SJSA1 (cell line): ENCODE measurements around the gene ATG7. TPM values are rescaled to one million over a fixed set of nuclear protein-coding genes. Genes with fewer than 3 reads are reported as not detected.
"Not testable (repeated sequence)": the region's sequence is repeated elsewhere in the genome, so short reads cannot be mapped to it uniquely, and the experiment has no call there.

Source experiments
- DNase-seq, 2 experiments: peaks; one replicate each; pipeline ENCODE4 v3.0.0-alpha.2; 2015 to 2020; ENCODE audit warnings: low spot score in 2 of 2, low read depth in 1 of 2
- H3K27ac ChIP-seq: fragments of 250-450 bp; sonication (Bioruptor Pico); 2 replicates; pipeline ENCODE4 v1.5.1; 2020; ENCODE audit warnings: mild to moderate bottlenecking, moderate library complexity
- H3K27me3 ChIP-seq: fragments of 250-450 bp; sonication (Bioruptor Pico); replicated peaks from 2 replicates; pipeline ENCODE4 v1.5.1; 2020; ENCODE audit warnings: mild to moderate bottlenecking, moderate library complexity
- H3K36me3 ChIP-seq: fragments of 250-450 bp; sonication (Bioruptor Pico); 2 replicates; pipeline ENCODE4 v1.5.1; 2020; ENCODE audit warnings: mild to moderate bottlenecking
- H3K4me1 ChIP-seq: fragments of 250-450 bp; sonication (Bioruptor Pico); replicated peaks from 2 replicates; pipeline ENCODE4 v1.6.1; 2021; ENCODE audit warnings: mild to moderate bottlenecking
- H3K4me3 ChIP-seq: fragments of 250-450 bp; sonication (Bioruptor Pico); 2 replicates; pipeline ENCODE4 v1.5.1; 2020; ENCODE audit warnings: mild to moderate bottlenecking
- H3K9me3 ChIP-seq: fragments of 250-450 bp; sonication (Bioruptor Pico); replicated peaks from 2 replicates; pipeline ENCODE4 v1.5.1; 2020; ENCODE audit warnings: mild to moderate bottlenecking
- total RNA-seq: library from RNA; depleted of rRNA; stranded (reverse); fragments of >200 nt; shearing (Covaris generic); gene quantifications from 2 replicates; pipeline ENCODE4 v1.2.3, GENCODE V29; 2014

The ATG7 gene
- total RNA-seq, 1 experiment from 2014 or later: 45.2 TPM

DNA sequence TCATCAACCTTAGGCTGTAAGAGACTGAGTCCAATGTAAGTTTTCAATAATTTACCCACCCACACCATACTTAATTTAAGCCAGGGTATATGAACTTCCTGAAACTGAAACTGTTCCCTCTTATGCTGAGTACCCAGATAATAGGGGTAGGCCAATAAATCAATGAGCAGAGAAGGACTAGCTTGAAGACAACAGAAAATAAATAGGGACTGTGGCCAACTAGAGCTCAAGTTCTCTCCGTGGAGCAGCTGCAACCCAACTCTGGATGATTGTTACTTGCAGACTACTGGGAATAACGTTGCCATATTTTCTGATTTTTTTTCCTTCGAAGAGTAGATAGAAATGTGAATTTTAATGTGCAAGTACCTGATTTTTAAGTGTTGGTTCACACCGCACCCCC is 128.0 kb downstream of the ATG7 start:
- Histone ChIP-seq H3K4me3 (no peak overlapping the region), H3K27me3 (no peaks in the 10 kb centered on the region), H3K4me1 (no peaks in the 10 kb centered on the region), H3K27ac (no peak overlapping the region), H3K9me3 (no peaks in the 10 kb centered on the region), H3K36me3 (no peaks in the 10 kb centered on the region)
- DNase-seq: no peak

DNA sequence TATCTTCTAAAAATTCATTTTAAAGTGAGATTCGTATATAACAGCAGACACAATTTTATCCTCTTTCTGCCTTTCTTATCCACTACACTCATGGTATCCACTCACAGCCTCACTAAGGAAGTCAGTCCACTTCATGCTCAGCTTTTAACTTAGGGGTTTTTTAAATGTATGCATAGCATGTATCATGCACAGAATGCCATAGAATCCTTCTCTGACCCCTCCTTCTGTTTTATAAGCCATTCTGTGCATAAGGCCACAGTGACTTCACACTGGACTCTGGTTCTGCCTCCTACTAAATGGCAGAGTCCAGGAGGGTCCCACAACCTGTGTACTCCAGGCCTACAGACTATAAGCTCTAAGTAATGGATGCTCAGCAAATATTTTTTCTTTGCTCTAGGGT is 129.2 kb downstream of the ATG7 start:
- DNase-seq: no peak
- peaks cover 1% of the 10 kb centered on the region for H3K36me3 ChIP-seq
- no peak overlapping the region for H3K27ac ChIP-seq
- H3K27me3 ChIP-seq: no peaks in the 10 kb centered on the region
- no peaks in the 10 kb centered on the region for H3K4me1 ChIP-seq
- no peaks in the 10 kb centered on the region for H3K9me3 ChIP-seq
- no peak overlapping the region for H3K4me3 ChIP-seq

DNA sequence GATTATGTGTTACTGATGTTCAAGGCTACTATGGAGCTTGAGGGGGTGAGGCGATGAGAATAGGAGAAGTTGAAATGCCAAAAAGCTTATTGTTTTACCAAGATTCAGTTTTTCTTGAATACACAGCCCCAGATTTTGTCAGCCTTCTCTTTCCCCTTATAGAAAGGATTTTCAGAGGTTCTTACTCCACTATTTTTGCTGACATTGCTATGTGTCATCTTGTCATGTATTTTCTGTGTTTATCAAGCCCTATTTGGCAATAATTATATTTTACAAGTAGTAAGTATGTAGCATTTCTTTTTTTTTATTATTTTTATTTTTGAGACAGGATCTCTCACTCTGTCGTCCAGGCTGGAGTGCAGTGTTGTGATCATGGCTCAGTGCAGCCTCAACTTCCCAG is 133.1 kb downstream of the ATG7 start:
- Histone ChIP-seq H3K27me3 (no peaks in the 10 kb centered on the region), H3K4me3 (no peak overlapping the region), H3K4me1 (no peaks in the 10 kb centered on the region), H3K9me3 (peaks cover 4% of the 10 kb centered on the region; the same call in 1 of the 2 replicates), H3K36me3 (peaks cover 9% of the 10 kb centered on the region), H3K27ac (no peak overlapping the region)
- no peak for DNase-seq

DNA sequence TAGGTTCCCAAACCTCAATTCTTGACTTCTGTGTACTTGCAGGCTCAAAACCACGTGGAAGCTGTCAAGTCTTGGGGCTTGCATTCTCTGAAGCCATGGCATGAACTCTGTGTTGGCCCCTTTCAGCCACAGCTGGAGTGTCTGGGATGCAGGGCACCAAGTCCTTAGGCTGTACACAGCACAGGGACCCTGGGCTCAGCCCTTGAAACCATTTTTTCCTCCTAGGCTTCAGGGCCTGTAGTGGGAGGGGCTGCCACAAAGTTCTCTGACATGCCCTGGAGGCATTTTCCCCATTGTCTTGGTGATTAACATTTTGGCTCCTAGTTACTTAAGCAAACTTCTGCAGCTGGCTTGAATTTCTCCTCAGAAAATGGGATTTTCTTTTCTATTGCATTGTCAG is 135.4 kb downstream of the ATG7 start:
- Histone ChIP-seq H3K27me3 (no peaks in the 10 kb centered on the region), H3K36me3 (peaks cover 9% of the 10 kb centered on the region), H3K4me1 (no peaks in the 10 kb centered on the region), H3K27ac (no peak overlapping the region), H3K4me3 (no peak overlapping the region), H3K9me3 (peaks cover 4% of the 10 kb centered on the region; the same call in 1 of the 2 replicates)
- DNase-seq: no peak

DNA sequence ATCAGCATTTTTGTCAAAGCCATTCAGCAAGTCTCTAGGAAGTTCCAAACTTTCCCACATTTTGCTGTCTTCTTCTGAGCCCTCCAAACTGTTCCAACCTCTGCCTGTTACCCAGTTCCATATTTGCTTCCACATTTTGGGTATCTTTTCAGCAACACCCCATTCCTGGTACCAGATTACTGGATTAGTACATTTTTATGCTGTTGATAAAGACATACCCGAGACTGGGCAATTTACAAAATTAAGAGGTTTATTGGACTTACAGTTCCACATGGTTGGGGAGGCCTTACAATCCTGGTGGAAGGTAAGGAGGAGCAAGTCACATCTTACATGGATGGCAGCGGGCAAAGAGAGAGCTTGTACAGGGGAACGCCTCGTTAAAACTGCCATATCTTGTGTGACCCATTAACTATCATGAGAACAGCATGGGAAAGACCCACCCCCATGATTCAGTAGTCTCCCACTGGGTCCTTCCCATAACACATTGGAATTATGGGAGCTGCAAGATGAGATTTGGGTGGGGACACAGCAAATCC is 136.2 kb downstream of the ATG7 start:
- not testable (repeated sequence) for H3K4me3 ChIP-seq, H3K36me3 ChIP-seq, H3K4me1 ChIP-seq, H3K9me3 ChIP-seq, H3K27ac ChIP-seq, H3K27me3 ChIP-seq, DNase-seq

DNA sequence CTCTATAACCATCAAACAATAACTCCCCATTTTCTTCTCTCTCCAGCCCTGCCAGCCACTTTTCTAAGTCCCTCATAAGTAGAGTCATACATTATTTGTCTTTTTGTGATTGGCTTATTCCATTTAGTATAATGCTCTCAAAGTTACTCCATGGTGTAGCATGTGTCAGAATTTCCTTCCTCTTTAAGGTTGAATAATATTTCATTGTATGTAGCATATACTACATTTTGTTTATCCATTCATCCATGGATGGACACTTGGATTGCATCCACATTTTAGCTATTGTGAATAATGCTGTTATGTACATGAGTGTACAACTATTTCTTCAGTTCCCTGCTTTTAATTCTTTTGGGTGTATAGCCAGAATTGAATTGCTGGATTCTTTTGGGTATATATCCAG is 138.4 kb downstream of the ATG7 start:
- no peaks in the 10 kb centered on the region for H3K4me1 ChIP-seq
- H3K27ac ChIP-seq: no peak overlapping the region
- H3K4me3 ChIP-seq: no peak overlapping the region
- H3K36me3 ChIP-seq: peaks cover 9% of the 10 kb centered on the region
- peaks cover 4% of the 10 kb centered on the region; the same call in 1 of the 2 replicates for H3K9me3 ChIP-seq
- H3K27me3 ChIP-seq: no peaks in the 10 kb centered on the region
- DNase-seq: no peak

DNA sequence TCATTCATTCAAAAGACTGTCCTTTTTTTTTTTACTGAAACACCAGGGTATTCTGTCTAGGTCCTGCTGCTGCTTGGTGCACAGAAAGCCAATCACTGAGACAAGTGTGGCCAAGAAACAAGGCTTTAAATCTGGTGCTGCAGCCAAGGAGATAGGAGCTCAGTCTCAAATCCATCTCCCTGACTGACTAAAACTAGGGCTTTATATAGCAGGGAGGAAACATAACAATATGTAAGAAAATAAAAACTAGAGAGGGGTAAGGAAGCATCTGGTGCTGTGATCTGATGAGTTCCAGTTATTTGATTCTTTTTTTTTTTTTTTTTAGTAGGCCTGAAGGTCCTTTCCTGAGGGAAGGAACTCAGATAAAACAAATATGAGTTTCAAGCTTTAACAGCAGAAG is 139.8 kb downstream of the ATG7 start:
- Histone ChIP-seq H3K4me1 (no peaks in the 10 kb centered on the region), H3K27me3 (no peaks in the 10 kb centered on the region), H3K36me3 (peaks cover 3% of the 10 kb centered on the region), H3K27ac (no peak overlapping the region), H3K4me3 (no peak overlapping the region), H3K9me3 (peaks cover 4% of the 10 kb centered on the region; the same call in 1 of the 2 replicates)
- no peak for DNase-seq

DNA sequence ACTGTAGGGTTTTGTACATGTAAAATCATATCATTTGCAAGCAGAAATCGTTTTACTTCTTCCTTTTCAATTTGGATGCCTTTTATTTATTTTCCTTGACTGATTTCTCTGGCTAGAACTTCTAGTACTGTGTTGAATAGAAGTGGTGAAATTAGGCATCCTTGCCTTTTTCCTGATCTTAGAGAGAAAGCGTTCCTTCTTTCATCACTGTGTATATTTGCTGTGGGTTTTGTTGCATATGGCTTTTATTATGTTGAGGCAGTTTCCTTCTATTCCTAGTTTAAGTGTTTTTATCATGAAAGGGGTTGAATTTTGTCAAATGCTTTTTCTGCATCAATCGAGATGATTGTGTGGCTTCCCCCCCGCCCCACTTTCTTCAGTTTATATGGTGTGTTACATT is 140.9 kb downstream of the ATG7 start:
- H3K4me1 ChIP-seq: no peaks in the 10 kb centered on the region
- no peaks in the 10 kb centered on the region for H3K27me3 ChIP-seq
- no peak for DNase-seq
- no peaks in the 10 kb centered on the region for H3K9me3 ChIP-seq
- H3K36me3 ChIP-seq: no peaks in the 10 kb centered on the region
- no peak overlapping the region for H3K4me3 ChIP-seq
- H3K27ac ChIP-seq: no peak overlapping the region

DNA sequence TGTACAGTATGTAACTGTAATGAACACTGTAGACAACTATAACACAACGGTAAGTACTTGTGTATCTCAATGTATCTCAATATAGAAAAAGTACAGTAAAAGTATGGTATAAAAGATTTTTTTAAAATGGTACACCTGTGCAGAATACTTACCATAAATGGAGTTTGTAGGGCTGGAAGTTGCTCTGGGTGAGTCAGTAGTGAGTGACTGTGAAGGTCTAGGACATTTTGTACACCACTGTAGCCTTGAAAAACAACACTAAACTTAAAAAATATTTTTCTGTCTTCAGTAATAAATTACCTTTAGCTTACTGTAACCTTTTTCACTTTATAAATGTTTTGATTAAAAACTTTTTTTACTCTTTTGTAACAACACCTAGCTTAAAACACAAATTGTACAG is 142.9 kb downstream of the ATG7 start:
- H3K27me3 ChIP-seq: no peaks in the 10 kb centered on the region
- no peaks in the 10 kb centered on the region for H3K36me3 ChIP-seq
- no peaks in the 10 kb centered on the region for H3K9me3 ChIP-seq
- no peak overlapping the region for H3K4me3 ChIP-seq
- no peaks in the 10 kb centered on the region for H3K4me1 ChIP-seq
- no peak for DNase-seq
- H3K27ac ChIP-seq: no peak overlapping the region

DNA sequence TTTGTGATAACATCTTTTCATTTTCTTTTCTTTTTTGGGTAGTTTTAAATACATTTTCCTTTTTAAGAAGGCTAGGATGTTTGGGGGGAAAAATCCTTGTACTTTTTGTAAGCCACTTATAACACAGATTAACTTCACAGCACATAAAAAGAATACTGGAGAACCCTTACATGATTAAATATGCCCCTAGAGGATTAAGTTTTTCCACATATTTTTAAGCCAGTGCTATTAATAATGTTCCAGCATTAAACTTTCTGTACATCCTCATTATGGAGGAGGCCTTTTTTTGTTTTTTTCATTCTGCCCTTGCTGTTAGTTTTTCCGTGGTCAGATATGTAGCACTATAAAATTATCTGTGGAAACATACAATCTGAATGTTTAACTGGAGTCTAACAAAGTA is 147.9 kb downstream of the ATG7 start:
- no peak overlapping the region for H3K4me3 ChIP-seq
- no peaks in the 10 kb centered on the region for H3K4me1 ChIP-seq
- no peaks in the 10 kb centered on the region for H3K36me3 ChIP-seq
- no peaks in the 10 kb centered on the region for H3K27me3 ChIP-seq
- H3K27ac ChIP-seq: no peak overlapping the region
- no peaks in the 10 kb centered on the region for H3K9me3 ChIP-seq
- no peak for DNase-seq

DNA sequence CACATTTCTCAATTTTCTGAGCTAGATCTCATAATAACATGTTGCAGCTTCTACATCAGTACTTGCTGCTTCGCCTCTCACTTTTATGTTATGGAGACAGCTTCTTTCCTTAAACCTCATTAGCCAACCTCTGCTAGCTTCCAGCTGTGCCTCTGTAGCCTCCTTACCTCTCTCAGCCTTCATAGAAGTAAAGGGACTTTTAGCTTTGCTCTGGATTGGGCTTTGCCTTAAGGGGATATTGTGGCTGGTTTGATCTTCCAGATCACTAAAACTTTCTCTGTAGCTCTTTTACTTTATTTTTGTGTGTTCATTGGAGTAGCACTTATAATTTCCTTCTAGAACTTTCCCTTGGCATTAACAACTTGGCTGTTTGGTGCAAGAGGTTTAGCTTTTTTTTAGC is 150.1 kb downstream of the ATG7 start:
- DNase-seq: no peak
- H3K4me1 ChIP-seq: no peaks in the 10 kb centered on the region
- peaks cover 5% of the 10 kb centered on the region for H3K36me3 ChIP-seq
- no peak overlapping the region for H3K27ac ChIP-seq
- H3K27me3 ChIP-seq: no peaks in the 10 kb centered on the region
- H3K4me3 ChIP-seq: no peak overlapping the region
- H3K9me3 ChIP-seq: no peaks in the 10 kb centered on the region

DNA sequence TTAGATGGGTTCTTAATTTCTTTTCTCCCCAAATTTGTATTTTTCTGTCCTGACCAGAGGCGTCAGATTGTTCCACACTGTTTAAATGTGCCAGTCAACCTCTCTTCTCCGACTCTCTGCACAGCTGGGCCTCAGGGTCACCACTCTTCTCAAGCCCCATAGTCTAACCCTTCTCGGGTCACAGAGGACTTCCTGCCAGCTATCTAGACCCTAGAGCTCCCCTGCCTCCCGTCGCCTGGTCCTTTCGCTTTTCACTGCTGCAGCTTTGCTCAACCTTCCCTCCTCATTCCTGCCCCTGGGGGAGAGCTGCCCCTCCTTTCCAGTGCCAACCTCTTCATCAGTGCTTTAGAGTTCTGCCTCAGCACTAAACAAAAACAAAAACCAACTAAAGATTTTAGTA is 151.7 kb downstream of the ATG7 start:
- Histone ChIP-seq H3K27ac (no peak overlapping the region), H3K4me1 (no peaks in the 10 kb centered on the region), H3K9me3 (no peaks in the 10 kb centered on the region), H3K27me3 (no peaks in the 10 kb centered on the region), H3K4me3 (no peak overlapping the region), H3K36me3 (peaks cover 5% of the 10 kb centered on the region)
- DNase-seq: no peak

DNA sequence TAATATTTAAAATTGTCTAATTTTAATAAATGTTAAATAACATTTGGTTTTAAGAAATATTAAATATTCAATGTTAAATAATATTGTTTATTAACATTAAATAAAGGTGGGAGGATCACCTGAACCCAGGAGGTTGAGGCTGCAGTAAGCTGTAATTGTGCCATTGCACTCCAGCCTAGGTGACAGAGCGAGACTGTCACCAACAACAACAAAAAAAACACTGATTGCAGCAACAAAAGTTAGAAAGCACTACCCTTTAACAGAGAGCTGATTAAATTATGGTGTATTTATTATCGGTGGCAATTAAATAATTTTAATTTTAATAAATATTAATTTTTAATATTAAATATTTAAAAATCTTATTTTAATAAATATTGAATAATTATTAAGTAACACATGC is 152.1 kb downstream of the ATG7 start:
- no peak for DNase-seq
- Histone ChIP-seq H3K36me3 (peaks cover 5% of the 10 kb centered on the region), H3K9me3 (no peaks in the 10 kb centered on the region), H3K27me3 (no peaks in the 10 kb centered on the region), H3K4me1 (no peaks in the 10 kb centered on the region), H3K4me3 (no peak overlapping the region), H3K27ac (no peak overlapping the region)

DNA sequence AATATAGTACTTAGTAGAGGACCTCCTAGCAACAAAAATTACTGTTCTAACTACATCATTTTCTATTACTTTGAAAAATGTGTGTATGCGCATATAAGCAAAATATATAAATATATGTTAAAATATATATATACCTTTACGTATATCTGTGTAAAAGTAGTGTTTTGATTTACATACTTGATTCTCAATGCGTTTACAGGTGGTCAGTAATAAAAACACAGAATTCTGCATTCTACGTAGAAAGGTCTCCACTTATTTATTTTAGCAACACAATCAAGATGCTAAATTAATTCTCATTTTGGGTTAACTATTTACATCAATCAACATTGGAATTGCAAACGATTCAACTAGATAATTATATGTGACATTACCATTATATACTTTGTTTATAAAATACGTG is 158.0 kb downstream of the ATG7 start:
- H3K4me3 ChIP-seq: no peak overlapping the region
- DNase-seq: no peak
- H3K27me3 ChIP-seq: no peaks in the 10 kb centered on the region
- no peaks in the 10 kb centered on the region for H3K9me3 ChIP-seq
- H3K27ac ChIP-seq: no peak overlapping the region
- H3K36me3 ChIP-seq: peaks cover 5% of the 10 kb centered on the region
- H3K4me1 ChIP-seq: peaks cover 12% of the 10 kb centered on the region

DNA sequence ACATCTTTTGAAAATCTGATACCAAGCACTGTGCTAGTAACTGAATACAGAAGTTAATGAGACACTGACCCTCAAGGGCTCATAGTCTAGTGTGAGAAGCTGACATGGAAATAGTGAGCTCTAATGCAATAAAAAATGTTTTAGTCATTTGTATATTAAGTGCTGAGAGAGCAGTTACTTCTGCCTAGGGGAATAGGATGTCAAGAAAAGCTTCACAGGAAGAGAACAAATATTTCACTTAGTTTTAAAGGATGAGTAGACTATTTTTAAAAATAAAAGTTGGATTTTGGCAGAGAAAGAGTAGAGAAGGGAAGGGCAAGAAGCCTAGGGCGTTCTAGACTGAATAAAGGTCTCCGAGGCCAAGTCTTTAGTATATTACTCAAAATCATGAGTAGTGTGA is 158.4 kb downstream of the ATG7 start:
- Histone ChIP-seq H3K4me1 (peaks cover 12% of the 10 kb centered on the region), H3K4me3 (no peak overlapping the region), H3K27ac (no peak overlapping the region), H3K9me3 (no peaks in the 10 kb centered on the region), H3K27me3 (no peaks in the 10 kb centered on the region), H3K36me3 (peaks cover 5% of the 10 kb centered on the region)
- DNase-seq: no peak
